ENCODE results near the gene HYPK.

Gene HYPK, protein sequence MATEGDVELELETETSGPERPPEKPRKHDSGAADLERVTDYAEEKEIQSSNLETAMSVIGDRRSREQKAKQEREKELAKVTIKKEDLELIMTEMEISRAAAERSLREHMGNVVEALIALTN

DNA sequence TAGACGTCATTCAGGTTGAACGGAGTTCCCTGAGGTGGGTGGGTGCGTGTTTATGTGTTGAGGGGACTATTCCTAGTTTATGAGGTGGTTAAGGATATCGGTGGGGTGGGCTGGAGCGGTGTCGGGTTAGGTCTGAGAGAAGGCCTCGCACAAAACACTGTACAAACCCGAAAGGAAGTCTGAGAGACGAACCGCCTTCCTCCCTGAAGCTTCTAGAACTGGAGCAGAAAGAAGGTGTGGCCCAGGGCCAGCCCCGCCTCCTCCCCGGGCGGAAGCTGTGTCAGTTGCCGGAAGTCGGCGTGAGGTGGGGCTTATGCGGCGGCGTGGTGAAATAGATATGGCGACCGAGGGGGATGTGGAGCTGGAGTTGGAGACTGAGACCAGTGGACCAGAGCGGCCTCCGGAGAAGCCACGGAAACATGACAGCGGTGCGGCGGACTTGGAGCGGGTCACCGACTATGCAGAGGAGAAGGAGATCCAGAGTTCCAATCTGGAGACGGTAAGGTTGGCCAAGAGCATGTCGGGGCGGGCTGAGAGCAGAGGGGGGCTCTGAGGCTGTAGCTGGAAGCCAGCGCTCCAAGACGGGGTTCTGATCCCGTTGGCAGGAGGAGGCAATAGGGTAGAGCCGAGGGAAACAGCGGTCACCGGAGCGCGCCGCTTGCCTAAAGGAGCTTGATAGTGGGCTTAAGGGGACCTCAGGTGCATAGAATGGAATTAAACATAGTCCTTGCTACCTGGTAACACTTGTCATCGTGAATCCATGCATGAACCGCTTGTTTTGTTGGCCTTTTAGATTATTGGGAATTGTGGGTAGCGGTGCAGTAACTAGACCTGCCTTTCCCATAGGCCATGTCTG lies at the start of gene HYPK:
Gene HYPK (plus strand): TSS at position 314 of the 856 bp plus-strand sequence. CDS start 24 bp downstream, at position 338.
- peak; percentile 74 to 94 for DNase-seq

DNA sequence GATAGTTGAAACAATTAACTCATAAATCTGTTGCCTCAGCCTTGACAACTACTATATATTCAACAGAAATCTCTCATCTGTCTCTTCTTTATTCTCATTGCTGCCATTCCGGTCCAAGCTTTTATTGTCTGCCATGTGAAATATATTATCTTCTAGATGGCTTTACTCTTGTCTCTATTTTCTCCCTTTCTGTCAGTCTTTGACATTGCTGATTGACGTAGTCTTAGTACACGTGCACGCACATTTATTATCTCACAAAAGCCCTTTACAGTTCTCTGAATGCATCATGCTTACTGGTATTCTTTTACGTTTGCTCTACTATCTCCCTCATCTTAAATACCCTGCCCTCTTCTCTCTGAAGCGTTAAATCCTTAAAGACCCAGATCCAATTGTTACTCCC lies 48.5 kb upstream of the HYPK start:
- DNase-seq: no peak

DNA sequence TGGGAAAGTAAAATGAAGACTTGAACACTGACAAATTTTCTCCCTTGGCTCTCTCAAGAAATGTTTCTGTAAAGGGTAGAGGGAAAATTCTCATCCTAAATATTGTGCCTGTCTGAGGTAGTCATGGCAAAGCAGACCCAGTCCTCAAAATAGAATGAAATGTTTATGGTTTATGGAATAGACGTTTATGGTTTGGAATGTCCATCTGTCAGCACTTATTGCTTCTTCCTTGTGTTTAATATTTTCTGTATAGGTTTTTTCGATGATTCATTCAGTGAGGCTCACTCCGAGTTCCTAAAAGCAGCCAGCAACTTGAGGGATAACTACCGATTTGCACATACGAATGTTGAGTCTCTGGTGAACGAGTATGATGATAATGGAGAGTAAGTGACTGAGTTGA lies 37.6 kb upstream of the HYPK start:
- DNase-seq: no peak

DNA sequence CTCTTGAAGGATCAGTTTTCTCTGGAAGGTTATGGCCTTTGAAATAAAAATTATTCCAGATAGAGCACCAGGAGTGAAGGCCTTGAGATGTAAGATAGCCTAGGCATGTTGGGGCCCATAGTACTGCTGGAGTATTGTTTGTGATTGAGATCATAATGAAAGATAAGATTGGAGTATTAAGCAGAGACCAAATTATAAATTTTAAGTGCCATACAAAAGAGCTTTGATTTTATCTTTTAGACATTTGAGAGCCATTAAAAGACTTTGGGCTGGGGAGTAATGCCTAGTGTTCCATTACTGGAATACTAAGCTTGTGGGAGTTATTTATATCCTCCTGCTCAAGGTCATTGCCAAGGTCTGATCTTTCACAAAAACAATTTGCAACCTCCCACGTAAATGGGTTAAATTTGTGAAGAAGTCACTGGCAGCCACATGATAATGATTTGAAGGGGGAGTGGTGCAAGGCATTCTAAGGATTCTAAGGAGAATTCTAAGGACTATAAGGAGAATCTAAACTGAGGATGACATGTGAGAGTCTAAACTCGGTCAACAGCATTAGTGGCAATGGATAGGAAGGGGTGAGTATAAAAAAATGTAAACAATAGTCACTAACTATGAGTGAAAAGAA lies 36.5 kb upstream of the HYPK start:
- DNase-seq: no peak

DNA sequence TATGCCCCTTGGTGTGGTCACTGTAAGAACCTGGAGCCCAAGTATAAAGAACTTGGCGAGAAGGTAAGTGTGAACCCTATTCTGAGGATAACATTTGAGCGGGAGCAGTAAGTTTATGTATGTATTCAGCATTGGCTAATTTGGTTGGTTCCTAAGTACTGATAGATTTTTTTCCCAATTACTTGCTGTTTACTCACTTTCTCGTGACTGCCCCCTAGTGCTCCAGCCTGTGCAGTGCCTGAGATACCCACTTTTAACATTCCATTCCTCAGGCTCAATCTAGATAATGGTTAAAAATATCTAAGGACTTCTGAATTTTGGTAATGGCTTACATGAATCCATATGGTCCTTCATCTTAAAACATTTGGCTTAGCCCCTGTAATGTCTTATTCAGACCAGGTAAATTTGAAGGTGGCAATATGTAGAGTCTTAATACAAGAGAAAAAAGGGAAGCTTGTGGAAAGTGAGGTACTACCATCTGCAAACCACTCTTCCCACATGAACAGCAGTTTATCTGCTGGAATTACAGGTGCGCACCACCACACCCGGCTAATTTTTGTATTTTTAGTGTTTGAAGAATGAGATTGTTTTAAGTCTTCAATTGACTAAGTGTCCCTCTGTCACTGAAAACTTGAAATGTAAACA lies 30.7 kb upstream of the HYPK start:
- DNase-seq: peak in 1 of 2 donors; percentile 62

DNA sequence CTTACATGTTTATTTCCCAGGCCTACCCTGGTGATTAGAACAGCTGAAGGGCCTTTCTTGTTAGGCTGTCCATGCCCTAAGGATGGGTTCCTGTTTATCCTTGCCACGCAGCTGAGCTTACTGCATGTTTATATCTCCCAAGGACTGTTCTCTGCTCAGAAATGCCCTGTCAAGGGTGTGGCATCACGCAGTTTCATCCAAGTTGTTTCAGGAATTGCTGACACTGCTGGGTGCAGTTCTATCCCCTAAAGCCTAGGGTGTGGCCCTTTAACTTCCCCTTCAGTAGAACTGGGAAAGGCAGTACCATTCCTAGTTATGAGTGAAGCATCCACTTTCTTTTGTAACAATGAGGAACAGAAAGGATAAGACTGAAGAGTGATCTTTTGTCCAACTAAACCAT lies 28.6 kb upstream of the HYPK start:
- DNase-seq: no peak

DNA sequence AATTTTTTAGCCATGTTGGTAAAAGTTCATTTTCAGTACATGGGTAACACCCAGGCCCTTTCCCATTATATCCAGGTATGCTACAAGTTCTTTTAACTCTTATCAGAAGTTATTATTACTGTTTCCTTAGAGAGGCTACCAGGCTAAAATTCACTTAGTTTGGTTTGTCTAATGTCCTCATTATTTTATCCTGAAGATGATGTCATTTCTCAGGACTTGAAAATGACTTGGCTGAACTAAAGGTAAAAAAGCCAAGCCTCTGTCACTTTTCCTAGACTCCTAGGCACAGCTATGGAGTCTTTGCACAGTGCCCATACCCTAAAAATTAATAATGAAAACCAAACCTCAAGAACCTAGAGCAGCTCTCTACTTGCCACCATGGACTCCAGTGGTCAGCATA lies 27.8 kb upstream of the HYPK start:
- no peak for DNase-seq

DNA sequence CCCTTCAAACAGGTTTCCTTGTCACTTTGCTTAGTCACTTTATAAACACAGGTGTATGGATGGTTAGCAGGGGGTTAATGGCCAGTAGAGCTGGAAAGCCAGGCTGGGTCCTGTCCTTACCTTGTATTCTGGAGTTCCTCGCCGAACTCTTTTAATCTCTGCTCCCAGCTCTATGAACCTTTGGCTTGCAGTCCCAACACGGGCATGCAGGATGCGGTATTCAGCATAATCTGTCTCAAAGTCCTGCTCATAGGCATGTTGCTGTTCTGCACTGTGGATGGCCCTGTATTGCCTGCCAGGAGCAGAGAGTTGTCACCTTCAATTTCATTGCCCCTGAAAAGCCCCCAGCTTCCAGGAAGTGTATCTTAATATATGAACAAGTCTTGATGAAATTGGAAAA lies 26.3 kb upstream of the HYPK start:
- no peak for DNase-seq

DNA sequence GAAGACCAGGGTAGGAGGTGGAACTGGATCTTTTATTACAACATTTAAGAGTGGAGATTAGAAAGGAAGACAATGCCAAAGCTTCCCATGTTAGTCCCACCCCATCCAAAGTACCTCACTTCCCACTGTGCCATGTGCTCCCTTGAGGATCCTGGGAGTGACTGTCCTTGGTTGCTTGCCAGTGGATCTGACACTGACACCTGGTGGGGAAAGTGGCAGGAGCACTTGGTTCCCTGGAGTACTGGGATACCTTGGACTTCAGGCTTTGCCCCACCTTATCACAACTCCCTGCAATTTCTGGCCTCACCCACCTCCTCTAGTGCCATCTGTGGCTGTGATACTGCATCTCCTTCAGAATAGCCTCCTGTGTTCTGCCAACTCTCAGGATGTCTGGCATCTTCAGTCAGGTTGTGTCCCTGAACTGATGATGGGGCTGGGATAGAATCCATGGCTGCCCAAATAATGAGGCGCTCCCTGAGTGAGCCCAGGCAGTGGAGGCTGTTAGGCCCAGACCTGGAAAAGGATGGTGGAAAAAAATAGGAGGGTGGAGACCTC lies 24.9 kb upstream of the HYPK start:
- DNase-seq: no peak

DNA sequence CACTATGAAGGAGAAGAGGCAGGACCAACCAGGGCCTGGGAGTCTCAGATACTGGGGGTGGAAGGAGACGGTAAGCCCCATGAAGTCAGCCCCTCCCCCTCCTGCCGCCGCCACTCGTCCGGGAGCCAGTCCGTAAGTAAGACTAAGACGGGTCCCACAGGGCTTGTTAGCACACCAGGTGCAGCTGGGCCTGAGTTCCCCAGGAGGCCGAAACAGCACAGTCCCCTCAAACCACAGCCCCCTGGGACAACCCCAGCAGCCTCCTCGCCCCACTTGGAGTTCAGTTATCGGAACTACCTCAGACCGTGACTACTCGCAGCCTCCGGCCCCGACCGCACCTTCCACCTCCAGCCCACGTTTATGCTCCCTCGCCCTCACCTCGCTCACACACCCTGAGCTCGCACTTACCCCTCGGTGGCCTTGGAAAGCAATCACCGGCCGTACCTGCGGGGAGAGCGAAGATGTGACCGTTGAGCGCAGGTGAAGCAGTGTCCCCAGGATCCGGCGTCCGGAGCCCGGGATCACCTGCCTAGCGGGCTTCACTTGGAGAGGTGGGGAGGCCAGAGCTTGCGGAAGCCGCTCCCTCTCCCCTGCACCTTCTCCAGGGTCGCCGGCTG lies 24.2 kb upstream of the HYPK start:
- no peak for DNase-seq

DNA sequence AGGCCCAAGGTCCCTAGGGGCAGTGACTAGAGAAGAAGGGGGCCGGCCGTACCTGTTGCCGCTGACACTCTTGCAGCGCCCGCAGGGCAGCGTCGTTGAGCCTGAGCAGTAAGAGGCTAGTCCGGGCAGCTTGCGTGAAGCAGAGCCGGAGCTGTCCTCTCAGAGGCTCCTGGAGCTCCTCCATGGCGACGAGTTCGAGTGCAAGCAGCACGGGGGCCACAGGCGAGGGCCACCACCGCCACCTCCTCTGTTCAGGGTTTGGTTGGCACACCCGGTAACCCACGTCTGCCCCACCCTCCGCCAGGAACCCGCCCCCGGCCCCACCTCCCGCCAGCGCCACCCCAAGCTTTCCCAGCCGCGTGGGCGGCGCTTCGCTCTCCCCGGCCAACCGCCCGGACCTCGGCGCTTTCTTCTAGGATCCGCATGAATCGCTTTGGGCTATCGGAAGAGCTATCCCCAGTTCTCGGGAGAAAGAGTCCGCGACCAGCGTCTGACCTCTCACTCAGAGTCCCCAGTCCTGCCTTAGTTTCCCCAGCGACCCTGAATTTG lies 23.6 kb upstream of the HYPK start, which contains the start of gene ELL3:
Gene ELL3 (minus strand): TSS at position 249 of the 549 bp plus-strand sequence. CDS start 65 bp downstream, at position 184.
- DNase-seq: peak; percentile 76 to 77

DNA sequence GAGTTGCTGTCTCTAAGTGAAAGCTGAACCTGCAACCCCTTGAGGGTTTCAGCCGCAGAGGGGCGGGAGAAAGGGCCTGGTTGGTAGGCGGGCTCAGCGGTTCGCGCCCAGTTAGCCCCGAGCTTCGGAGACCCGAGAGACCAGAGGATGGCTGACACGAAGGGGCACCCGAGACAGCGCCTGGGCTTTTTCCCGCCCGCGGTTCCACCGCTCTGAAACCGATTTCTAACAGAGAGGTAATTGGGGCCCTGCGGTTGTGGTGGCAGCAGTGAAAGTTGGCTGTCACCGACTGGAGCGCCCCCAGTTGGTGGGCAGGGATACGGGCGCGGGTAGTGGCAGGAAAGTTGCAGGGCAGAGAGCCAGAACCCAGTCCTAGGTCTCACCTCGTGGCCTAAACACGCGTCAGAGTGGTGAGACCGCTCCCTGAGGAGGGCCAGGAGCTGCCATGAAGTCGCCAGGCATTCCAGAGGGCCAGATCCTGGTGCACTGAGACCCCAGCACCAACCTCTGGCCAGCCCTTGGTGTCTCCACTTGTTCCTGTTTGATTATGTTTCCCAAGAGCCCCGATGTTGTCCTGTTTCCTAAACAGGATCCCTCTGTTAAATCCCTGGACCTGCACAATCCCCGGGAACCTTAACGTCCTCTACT lies 23.0 kb upstream of the HYPK start:
- peak; percentile 76 to 77 for DNase-seq

DNA sequence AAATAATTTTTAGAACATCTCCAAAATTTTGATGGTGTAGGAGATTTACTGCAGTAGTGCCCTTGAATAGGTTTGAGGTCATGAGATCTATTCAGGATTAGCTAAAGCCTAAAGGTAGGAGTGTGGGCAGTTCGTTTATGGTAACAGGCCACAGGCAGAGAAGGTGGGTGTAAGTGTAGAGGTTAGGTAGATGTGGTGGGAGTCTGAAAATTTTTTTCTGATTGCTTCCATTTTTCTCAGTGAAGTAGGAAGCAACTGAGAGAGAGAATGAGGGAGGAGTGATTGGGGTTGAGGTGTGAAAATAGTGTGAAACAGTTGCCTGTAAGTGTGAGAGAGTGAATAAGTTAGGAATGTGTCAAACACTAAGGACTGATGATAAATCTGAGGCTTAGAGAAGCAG lies 21.4 kb upstream of the HYPK start:
- no peak for DNase-seq

DNA sequence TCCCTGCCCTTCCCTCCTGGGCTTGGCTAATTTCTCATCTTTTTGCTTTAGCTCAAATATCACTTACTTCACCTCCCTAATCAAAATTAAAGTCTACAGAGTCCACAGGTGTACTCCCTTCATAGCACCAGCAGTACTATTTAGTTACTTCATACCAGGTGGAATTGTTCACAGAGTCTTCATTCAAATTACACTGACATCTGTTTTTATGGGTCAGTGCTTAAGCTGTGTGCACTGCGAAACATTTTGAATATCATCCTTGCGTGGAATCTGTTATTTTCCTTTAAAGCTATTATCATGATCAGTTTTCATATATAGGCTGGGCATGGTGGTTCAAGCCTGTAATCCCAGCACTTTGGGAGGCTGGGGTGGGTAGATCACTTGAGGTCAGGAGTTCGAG lies 11.0 kb upstream of the HYPK start:
- no peak for DNase-seq

DNA sequence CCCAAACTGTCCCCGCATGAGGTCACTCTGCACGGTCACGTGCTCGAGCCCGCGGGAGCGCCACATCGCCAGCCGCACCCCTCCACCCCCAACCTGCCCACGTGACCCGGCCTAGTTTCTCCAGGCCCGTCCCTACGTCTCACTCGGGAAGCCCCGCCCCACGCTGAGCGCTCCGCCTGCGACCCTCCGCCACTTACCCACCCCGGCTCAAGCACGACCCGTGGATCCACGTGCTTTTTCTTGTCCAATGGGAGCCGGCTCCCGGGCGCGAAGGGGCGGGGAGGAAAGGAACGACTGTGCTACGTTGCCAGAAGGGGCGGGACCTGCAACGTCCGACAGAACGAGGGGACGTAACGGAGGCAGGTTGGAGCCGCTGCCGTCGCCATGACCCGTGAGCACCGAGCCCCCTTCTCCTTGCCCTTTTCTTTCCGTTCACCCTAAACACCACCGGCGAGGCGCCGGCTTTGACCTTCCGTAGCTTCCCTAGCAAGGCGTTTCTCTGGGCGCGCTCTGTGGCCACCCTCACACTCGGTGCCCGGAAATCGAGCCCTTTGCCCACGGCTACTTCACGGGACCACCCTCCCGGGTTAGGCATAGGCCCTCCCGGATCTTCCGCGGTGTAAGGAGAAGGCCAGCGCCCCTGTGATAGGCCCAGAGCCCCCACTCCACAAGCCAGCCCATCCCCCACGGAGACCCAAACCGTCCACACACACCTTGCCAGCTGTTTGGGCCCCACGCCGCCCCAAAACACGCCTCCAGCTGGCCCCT lies 8.2 kb upstream of the HYPK start, which contains the start of gene SERF2:
Gene SERF2 (plus strand): TSS at position 328 of the 768 bp plus-strand sequence. CDS start 57 bp downstream, at position 385.
- peak; percentile 96 to 99 for DNase-seq

DNA sequence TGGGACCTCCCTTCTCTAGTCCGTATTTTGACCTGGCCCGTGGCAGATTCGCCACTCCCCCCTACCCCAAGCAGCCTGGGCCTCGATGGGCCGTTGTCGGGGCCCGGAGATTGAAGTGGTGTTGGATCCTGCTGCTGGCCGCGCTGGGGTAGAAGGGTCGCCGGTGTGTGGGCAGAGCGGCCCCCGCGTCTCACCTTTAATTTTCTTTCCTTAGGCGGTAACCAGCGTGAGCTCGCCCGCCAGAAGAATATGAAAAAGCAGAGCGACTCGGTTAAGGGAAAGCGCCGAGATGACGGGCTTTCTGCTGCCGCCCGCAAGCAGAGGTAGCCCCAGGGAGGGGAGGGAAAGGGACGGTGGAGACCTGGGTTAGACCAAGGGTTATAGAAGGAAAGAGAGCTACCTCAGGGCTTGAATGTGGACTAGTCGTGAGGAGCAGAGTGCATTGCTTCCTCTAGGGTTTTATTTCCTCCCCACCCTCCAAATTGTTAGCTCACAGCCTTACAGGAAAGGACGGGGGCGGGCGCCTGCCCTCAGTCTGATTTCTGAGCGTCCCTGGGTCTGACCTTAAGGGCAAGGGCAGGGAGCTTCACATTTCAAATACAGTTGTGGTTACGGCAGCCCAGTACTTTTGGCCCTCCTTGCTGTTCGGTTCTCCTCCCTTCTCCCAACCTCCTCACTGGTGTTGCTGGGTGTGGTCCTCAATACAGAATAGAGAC lies 7.5 kb upstream of the HYPK start:
- DNase-seq: no peak

DNA sequence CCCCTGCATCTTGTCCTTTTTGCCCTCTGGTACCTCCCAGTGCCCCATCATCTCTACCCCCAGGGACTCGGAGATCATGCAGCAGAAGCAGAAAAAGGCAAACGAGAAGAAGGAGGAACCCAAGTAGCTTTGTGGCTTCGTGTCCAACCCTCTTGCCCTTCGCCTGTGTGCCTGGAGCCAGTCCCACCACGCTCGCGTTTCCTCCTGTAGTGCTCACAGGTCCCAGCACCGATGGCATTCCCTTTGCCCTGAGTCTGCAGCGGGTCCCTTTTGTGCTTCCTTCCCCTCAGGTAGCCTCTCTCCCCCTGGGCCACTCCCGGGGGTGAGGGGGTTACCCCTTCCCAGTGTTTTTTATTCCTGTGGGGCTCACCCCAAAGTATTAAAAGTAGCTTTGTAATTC lies 6.8 kb upstream of the HYPK start:
- no peak for DNase-seq

DNA sequence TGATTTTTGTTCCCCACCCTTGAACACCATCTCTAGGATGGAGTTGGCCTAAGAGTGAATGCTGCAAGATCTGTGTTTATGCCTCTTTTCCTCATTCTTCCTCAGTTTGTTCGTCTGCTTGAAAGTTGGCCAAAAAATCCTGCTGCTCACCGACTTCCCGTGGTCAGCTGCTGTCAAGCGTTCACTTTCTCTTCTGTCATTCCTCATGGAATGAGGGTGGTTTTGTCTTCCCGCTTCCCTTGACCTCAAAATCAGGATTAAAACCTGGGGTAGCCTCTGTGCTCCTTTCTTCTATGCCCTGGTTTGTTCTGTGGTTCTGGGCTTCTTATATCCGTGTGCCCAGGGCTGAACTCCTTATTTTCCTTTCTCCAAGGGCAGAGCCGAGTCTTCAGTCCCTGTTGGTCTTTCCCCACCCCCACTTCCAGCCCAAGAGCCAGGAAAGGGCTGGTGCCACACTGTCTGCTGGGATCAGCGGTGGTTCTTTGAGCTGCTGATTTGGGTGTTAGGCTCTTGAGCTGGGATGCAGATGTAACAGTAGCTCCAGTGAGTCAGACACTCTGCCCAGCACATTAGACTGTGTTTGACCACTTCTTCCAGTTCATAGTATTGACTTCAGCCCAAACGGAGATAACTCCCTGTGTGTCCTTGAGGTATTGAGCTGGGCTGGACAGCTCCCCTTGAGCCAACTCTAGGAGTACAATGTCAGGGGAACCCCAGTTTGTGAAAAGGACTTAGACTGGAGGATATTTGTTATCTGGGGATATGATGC lies 5.9 kb upstream of the HYPK start:
- no peak for DNase-seq

DNA sequence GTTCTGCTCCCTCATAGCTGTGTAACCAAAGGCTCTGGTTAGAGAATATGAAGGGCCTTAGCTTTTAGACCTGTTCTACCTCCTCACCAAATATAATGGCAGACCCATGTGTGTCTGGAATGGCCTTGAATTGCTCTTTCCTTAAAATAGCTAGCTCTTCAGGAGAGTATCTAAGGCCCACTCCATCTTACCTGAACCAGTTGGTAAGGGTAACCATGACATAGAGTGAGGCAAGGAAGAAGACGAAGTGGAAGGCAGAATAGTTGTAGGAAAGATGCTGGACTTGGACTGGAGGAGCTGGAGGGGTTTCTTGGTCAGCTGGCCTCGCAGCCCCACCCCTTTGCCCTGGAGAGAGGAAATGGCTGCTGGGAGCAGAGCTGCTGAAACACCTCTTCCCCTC lies 5.2 kb upstream of the HYPK start:
- no peak for DNase-seq

Data from bone marrow (tissue), 2 donors.